HL-60 (cell line): ENCODE data around the gene RHOU.

Experiments used
- DNase-seq, 2 experiments: peaks; one replicate each; pipeline ENCODE4 v3.0.0-alpha.2; 2010 to 2020; ENCODE audit warnings: low read depth in 1 of 2, low spot score in 1 of 2
- H3K27ac ChIP-seq: fragments of 250-450 bp; sonication (Bioruptor Pico); replicated peaks from 2 replicates; pipeline ENCODE4 v1.5.1; 2020; ENCODE audit warnings: mild to moderate bottlenecking, moderate library complexity
- H3K27me3 ChIP-seq: fragments of 250-450 bp; sonication (Bioruptor Pico); 2 replicates; pipeline ENCODE4 v1.5.1; 2021; ENCODE audit warnings: mild to moderate bottlenecking, moderate library complexity; ENCODE audit not compliant: insufficient read depth, poor library complexity, severe bottlenecking
- H3K4me3 ChIP-seq: replicated peaks from 2 replicates; pipeline ENCODE4 v1.5.1; 2011; ENCODE audit warnings: mild to moderate bottlenecking, control low read depth, low read length; ENCODE audit not compliant: insufficient read depth
- GABPA ChIP-seq: IDR thresholded peaks from 2 replicates; pipeline ENCODE4 v1.6.1; 2012; ENCODE audit warnings: low read depth
- POLR2AphosphoS5 ChIP-seq: IDR thresholded peaks from 2 replicates; pipeline ENCODE4 v1.6.1; 2012; ENCODE audit warnings: low read depth
- SPI1 ChIP-seq: IDR thresholded peaks from 2 replicates; pipeline ENCODE4 v1.6.1; 2012; ENCODE audit warnings: low read depth, mild to moderate bottlenecking, borderline replicate concordance
- TF ChIP-seq, protein P1 (sequence below): IDR thresholded peaks from 2 replicates; pipeline ENCODE4 v1.6.1; 2012; ENCODE audit warnings: low read depth; ENCODE audit not compliant: insufficient replicate concordance
- TF ChIP-seq, protein P2 (sequence below): IDR thresholded peaks from one replicate; pipeline ENCODE4 v1.5.1; 2011; ENCODE audit warnings: low read length, control low read depth, inconsistent platforms; ENCODE audit not compliant: insufficient read depth

Gene RHOU

GRCh38 chr1:228733576-228733975 lies 1.7 kb upstream of the RHOU start:
- TF ChIP-seq POLR2AphosphoS5 (no peak), SPI1 (no peak), GABPA (no peak)
- TF ChIP-seq, protein P1, sequence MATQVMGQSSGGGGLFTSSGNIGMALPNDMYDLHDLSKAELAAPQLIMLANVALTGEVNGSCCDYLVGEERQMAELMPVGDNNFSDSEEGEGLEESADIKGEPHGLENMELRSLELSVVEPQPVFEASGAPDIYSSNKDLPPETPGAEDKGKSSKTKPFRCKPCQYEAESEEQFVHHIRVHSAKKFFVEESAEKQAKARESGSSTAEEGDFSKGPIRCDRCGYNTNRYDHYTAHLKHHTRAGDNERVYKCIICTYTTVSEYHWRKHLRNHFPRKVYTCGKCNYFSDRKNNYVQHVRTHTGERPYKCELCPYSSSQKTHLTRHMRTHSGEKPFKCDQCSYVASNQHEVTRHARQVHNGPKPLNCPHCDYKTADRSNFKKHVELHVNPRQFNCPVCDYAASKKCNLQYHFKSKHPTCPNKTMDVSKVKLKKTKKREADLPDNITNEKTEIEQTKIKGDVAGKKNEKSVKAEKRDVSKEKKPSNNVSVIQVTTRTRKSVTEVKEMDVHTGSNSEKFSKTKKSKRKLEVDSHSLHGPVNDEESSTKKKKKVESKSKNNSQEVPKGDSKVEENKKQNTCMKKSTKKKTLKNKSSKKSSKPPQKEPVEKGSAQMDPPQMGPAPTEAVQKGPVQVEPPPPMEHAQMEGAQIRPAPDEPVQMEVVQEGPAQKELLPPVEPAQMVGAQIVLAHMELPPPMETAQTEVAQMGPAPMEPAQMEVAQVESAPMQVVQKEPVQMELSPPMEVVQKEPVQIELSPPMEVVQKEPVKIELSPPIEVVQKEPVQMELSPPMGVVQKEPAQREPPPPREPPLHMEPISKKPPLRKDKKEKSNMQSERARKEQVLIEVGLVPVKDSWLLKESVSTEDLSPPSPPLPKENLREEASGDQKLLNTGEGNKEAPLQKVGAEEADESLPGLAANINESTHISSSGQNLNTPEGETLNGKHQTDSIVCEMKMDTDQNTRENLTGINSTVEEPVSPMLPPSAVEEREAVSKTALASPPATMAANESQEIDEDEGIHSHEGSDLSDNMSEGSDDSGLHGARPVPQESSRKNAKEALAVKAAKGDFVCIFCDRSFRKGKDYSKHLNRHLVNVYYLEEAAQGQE = no peak
- TF ChIP-seq, protein P2, sequence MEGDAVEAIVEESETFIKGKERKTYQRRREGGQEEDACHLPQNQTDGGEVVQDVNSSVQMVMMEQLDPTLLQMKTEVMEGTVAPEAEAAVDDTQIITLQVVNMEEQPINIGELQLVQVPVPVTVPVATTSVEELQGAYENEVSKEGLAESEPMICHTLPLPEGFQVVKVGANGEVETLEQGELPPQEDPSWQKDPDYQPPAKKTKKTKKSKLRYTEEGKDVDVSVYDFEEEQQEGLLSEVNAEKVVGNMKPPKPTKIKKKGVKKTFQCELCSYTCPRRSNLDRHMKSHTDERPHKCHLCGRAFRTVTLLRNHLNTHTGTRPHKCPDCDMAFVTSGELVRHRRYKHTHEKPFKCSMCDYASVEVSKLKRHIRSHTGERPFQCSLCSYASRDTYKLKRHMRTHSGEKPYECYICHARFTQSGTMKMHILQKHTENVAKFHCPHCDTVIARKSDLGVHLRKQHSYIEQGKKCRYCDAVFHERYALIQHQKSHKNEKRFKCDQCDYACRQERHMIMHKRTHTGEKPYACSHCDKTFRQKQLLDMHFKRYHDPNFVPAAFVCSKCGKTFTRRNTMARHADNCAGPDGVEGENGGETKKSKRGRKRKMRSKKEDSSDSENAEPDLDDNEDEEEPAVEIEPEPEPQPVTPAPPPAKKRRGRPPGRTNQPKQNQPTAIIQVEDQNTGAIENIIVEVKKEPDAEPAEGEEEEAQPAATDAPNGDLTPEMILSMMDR = no peak
- no peaks in the 10 kb centered on the region for H3K27me3 ChIP-seq
- H3K27ac ChIP-seq = no peak overlapping the region
- no peak for DNase-seq
- H3K4me3 ChIP-seq = no peak overlapping the region

DNA sequence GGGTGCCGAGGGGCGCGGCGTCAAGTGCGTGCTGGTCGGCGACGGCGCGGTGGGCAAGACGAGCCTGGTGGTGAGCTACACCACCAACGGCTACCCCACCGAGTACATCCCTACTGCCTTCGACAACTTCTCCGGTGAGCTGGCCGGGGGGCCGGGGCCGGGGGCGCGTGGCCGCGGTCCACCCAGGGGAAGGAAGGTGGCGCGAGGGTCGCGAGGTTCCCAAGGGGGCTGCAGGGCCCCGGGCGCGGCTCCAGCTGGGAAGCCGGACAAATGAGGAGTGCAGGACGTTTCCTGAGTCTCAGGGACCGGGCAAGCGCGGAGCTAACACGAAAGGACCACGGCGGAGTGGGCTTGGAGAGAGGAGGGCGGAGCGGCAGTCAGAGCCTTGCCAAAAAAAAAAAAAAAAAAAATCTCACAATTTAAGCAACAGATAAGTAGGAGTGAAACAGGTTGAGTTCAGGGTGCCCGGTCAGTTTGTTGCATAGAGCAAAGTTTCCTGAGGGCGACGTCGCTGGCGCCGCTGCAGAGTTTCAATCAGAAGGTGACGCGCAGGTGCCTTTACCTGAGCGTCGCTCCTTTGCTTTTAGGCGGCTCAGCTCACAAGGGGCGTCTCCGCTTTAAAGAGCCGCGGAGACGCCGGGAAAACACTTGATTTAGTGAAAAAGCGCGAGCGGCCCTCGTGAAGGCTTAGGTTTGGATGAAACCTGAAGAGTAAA lies 750 bp downstream of the RHOU start:
- Histone ChIP-seq H3K27me3 (no peaks in the 10 kb centered on the region), H3K4me3 (peak overlapping the region; percentile 83), H3K27ac (peak overlapping the region; percentile 76)
- DNase-seq = peak in 1 of 2 experiments; percentile 25
- no peak for TF ChIP-seq POLR2AphosphoS5
- no peak for TF ChIP-seq SPI1
- TF ChIP-seq, protein P1 = no peak
- TF ChIP-seq, protein P2 = no peak
- TF ChIP-seq GABPA = no peak

DNA sequence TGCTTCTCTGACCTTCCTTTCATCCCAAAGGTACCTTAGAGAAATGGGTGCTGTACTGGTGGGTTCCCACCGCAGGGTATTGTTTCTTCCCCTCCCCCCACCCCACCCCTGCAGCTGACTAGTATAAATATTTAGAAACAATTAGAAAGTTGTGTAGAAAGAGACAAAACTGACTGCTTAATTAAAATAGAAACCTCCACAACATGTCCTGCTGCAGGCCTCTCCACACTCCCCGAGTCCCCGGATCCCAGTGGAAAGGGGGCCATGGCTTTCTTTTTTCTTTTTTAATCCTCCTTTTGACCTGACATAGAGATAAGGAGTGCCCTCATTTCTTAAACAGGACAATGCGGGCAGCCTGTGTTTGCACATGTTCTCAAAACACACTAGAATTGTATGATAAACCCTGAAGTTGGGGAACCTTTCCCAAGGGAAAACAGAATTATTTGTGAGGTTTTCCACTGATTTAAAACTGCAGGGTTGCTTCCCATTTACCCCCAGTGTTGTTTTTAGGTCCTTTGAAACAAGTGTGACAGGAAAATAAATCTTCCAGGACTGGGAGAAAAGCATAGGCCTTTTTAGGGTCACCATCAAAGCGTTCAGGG lies 1.7 kb downstream of the RHOU start:
- no peaks in the 10 kb centered on the region for H3K27me3 ChIP-seq
- no peak for DNase-seq
- peak overlapping the region; percentile 83 for H3K4me3 ChIP-seq
- TF ChIP-seq, protein P1 = no peak
- TF ChIP-seq, protein P2 = no peak
- TF ChIP-seq POLR2AphosphoS5 (no peak), SPI1 (no peak), GABPA (no peak)
- peak overlapping the region; percentile 76 for H3K27ac ChIP-seq
